Measurements from ENCODE around the gene GLB1L3. TPM values are rescaled to one million over a fixed set of nuclear protein-coding genes. Genes with fewer than 3 reads are reported as not detected.

GLB1L3 gene
- total and polyA plus RNA-seq, 2 experiments from 2014 or later = 0.17 TPM; not detected in 1

DNA sequence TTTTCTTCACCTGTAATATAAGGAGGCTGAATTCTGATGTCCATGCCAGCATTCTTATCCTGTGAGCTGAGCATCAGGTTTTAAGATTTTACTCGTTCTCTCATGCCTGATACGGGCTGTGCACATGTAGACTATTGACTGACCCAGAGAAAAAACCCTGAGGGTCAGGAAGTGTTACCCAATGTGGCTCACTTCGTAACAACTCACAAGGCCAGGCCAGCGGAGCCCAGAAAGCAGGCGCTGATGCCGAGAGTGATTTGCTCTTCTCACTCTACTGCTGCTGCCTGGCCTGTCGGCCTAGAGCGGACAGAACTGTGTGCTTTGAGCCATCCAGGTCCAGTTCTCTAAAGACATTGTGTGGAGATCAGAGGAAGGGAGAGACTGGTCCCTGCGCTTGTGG is 33.8 kb upstream of the GLB1L3 start:
- Histone ChIP-seq H3K4me3 (no peak overlapping the region), H3K9me2 (replicated peaks; ENCODE audit: insufficient read depth) (no peaks in the 10 kb centered on the region), H3K4me1 (ENCODE audit: insufficient read depth) (no peaks in the 10 kb centered on the region), H3K4me2 (no peak overlapping the region), H4K20me1 (ENCODE audit: insufficient read depth, poor library complexity, severe bottlenecking) (no peaks in the 10 kb centered on the region), H3K9me3 (ENCODE audit: low read depth) (no peaks in the 10 kb centered on the region), H3K27ac (no peak overlapping the region), H3K79me2 (no peaks in the 10 kb centered on the region), H3K36me3 (replicated peaks; ENCODE audit: insufficient read depth, low read depth) (no peaks in the 10 kb centered on the region), H2AFZ (no peak overlapping the region), H3K27me3 (no peaks in the 10 kb centered on the region)
- WGBS (ENCODE audit: low lambda C conversion rate, missing lambda C conversion rate) = 91% methylated on average over 9 of the region's 9 CpGs
- TF ChIP-seq EZH2phosphoT487 (IDR thresholded peaks at IDR 0.05; ENCODE audit: low read depth, severe bottlenecking, unreplicated experiment) (no peak), EZH2 (IDR thresholded peaks at IDR 0.05; ENCODE audit: borderline replicate concordance) (no peak)
- TF ChIP-seq, protein P1, sequence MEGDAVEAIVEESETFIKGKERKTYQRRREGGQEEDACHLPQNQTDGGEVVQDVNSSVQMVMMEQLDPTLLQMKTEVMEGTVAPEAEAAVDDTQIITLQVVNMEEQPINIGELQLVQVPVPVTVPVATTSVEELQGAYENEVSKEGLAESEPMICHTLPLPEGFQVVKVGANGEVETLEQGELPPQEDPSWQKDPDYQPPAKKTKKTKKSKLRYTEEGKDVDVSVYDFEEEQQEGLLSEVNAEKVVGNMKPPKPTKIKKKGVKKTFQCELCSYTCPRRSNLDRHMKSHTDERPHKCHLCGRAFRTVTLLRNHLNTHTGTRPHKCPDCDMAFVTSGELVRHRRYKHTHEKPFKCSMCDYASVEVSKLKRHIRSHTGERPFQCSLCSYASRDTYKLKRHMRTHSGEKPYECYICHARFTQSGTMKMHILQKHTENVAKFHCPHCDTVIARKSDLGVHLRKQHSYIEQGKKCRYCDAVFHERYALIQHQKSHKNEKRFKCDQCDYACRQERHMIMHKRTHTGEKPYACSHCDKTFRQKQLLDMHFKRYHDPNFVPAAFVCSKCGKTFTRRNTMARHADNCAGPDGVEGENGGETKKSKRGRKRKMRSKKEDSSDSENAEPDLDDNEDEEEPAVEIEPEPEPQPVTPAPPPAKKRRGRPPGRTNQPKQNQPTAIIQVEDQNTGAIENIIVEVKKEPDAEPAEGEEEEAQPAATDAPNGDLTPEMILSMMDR (IDR thresholded peaks at IDR 0.05; ENCODE audit: poor library complexity) = no peak
- DNase-seq (ENCODE audit: low spot score) = no peak

DNA sequence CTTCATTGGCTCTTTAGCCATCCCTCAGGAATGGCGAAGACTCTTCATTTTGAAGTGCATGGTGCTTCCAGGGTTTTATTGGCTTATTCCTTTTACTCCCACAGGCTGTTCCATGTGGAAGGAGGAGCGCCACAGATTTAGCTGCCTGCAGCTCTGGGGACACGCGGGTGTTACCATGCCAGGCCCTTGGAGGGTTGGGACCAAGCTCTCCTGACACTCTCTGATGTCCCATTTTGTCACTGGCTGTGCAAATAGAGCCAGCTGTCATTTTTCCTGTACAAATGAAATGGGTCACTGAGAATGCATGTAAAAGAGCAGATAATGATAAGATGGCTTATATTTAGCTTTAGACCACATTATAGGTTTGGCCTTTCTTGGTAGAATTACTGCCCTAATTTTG is 32.3 kb upstream of the GLB1L3 start:
- Histone ChIP-seq H3K36me3 (replicated peaks; ENCODE audit: insufficient read depth, low read depth) (no peaks in the 10 kb centered on the region), H3K9me3 (ENCODE audit: low read depth) (no peaks in the 10 kb centered on the region), H3K79me2 (no peaks in the 10 kb centered on the region), H3K4me1 (ENCODE audit: insufficient read depth) (no peaks in the 10 kb centered on the region), H3K4me2 (no peak overlapping the region), H3K9me2 (replicated peaks; ENCODE audit: insufficient read depth) (no peaks in the 10 kb centered on the region), H2AFZ (no peak overlapping the region), H3K27me3 (no peaks in the 10 kb centered on the region), H3K27ac (no peak overlapping the region), H3K4me3 (no peak overlapping the region), H4K20me1 (ENCODE audit: insufficient read depth, poor library complexity, severe bottlenecking) (no peaks in the 10 kb centered on the region)
- TF ChIP-seq EZH2 (IDR thresholded peaks at IDR 0.05; ENCODE audit: borderline replicate concordance) = no peak
- 100% methylated on average over 4 of the region's 4 CpGs for WGBS (ENCODE audit: low lambda C conversion rate, missing lambda C conversion rate)
- no peak for DNase-seq (ENCODE audit: low spot score)

DNA sequence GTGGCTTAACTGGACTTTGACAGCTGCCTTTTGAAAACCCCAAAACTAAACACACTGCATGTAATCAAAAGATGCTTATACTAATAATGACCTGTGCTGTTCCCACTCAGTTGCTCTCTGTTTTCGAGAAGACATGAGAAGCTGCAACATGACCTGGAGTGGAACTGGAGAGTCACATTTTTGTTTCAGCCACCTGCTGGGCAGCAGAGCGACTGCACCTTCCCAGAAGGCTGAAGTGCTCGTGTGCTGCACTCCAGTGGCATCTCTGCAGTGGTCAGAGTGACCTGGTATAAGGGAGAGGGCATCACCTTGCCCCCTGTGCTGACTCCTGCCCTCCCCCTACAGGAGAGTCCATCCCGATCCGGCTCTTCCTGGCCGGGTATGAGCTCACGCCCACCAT is 31.6 kb upstream of the GLB1L3 start:
- TF ChIP-seq, protein P1 (IDR thresholded peaks at IDR 0.05; ENCODE audit: poor library complexity) = peak; percentile 36
- TF ChIP-seq EZH2phosphoT487 (IDR thresholded peaks at IDR 0.05; ENCODE audit: low read depth, severe bottlenecking, unreplicated experiment) = no peak
- no peak for TF ChIP-seq EZH2 (IDR thresholded peaks at IDR 0.05; ENCODE audit: borderline replicate concordance)
- no peak overlapping the region for H3K4me3 ChIP-seq
- no peak overlapping the region for H3K4me2 ChIP-seq
- H3K4me1 ChIP-seq (ENCODE audit: insufficient read depth) = no peaks in the 10 kb centered on the region
- no peak overlapping the region for H2AFZ ChIP-seq
- no peaks in the 10 kb centered on the region for H3K36me3 ChIP-seq (replicated peaks; ENCODE audit: insufficient read depth, low read depth)
- H3K9me2 ChIP-seq (replicated peaks; ENCODE audit: insufficient read depth) = no peaks in the 10 kb centered on the region
- WGBS (ENCODE audit: low lambda C conversion rate, missing lambda C conversion rate) = 74% methylated on average over 7 of the region's 7 CpGs
- H4K20me1 ChIP-seq (ENCODE audit: insufficient read depth, poor library complexity, severe bottlenecking) = no peaks in the 10 kb centered on the region
- no peaks in the 10 kb centered on the region for H3K79me2 ChIP-seq
- no peaks in the 10 kb centered on the region for H3K27me3 ChIP-seq
- no peak overlapping the region for H3K27ac ChIP-seq
- DNase-seq (ENCODE audit: low spot score) = peak; percentile 29
- H3K9me3 ChIP-seq (ENCODE audit: low read depth) = no peaks in the 10 kb centered on the region

DNA sequence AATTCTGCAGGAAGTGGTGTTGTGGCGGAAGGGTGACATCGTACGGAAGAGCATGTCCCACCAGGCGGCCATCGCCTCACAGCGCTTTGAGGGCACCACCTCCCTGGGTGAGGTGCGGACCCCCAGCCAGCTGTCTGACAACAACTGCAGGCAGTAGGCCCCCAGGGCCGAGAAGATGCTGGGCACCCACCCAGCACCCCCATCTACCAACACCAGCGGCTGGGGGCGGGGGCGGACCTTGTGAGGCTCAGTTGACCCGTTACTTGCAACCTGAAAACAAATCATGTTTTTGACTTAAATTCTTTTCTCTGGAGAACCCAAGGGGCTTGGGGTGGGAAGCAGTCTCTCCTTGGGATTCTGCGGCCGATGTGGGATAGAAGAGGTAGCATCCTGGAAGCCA is 30.7 kb upstream of the GLB1L3 start:
- Histone ChIP-seq H3K4me3 (no peak overlapping the region), H2AFZ (no peak overlapping the region), H4K20me1 (ENCODE audit: insufficient read depth, poor library complexity, severe bottlenecking) (no peaks in the 10 kb centered on the region), H3K27ac (no peak overlapping the region), H3K4me1 (ENCODE audit: insufficient read depth) (no peaks in the 10 kb centered on the region), H3K4me2 (no peak overlapping the region), H3K79me2 (no peaks in the 10 kb centered on the region), H3K9me3 (ENCODE audit: low read depth) (no peaks in the 10 kb centered on the region), H3K9me2 (replicated peaks; ENCODE audit: insufficient read depth) (no peaks in the 10 kb centered on the region), H3K27me3 (no peaks in the 10 kb centered on the region), H3K36me3 (replicated peaks; ENCODE audit: insufficient read depth, low read depth) (no peaks in the 10 kb centered on the region)
- TF ChIP-seq, protein P1 (IDR thresholded peaks at IDR 0.05; ENCODE audit: poor library complexity) = no peak
- TF ChIP-seq EZH2 (IDR thresholded peaks at IDR 0.05; ENCODE audit: borderline replicate concordance) = no peak
- TF ChIP-seq EZH2phosphoT487 (IDR thresholded peaks at IDR 0.05; ENCODE audit: low read depth, severe bottlenecking, unreplicated experiment) = no peak
- no peak for DNase-seq (ENCODE audit: low spot score)
- 95% methylated on average over 14 of the region's 14 CpGs for WGBS (ENCODE audit: low lambda C conversion rate, missing lambda C conversion rate)

Measured in hepatocyte (in vitro differentiated cells).